NCI-H526 (cell line): ENCODE measurements around the gene MYH3.

Experiments
- DNase-seq, 2 experiments: peaks; one replicate each; lab custom pipeline; 2025; lab: John Stamatoyannopoulos, UW

The MYH3 gene

DNA sequence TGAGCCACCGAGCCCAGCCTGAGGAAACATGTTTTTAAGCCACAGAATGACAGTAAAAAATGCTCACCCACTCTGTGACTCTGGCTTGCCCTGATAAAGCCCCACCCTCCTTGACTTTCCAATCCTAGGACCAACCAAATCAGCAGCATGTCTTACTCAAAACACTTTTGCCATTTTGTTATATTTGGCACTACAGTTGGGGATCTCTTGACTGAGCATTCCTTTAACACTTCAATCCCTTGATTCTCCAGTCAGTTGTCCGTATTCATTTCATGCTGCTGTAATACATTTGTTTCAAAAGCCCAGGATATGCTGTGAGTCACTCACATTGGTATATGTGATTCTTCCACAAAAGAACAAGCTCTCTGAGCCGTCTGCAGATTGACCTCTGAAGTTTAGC is 8.2 kb downstream of the MYH3 start:
- no peak for DNase-seq

DNA sequence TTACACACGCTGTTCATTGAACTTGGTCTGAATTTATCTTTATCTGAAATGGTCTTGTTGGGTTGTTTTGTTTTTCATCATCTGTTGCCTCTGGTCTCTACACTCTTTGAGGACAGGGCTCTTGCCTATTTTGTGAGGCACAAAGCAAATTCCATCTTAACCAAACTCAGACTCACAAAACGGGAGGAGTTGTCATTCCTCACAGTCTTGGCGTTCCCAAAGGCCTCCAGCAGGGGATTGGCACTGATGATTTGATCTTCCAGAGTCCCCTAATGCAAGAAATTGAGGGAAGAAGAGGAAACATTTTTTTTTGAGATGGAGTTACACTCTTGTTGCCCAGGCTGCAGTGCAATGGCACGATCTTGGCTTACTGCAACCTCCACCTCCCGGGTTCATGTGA is 8.7 kb downstream of the MYH3 start:
- DNase-seq, result no peak

DNA sequence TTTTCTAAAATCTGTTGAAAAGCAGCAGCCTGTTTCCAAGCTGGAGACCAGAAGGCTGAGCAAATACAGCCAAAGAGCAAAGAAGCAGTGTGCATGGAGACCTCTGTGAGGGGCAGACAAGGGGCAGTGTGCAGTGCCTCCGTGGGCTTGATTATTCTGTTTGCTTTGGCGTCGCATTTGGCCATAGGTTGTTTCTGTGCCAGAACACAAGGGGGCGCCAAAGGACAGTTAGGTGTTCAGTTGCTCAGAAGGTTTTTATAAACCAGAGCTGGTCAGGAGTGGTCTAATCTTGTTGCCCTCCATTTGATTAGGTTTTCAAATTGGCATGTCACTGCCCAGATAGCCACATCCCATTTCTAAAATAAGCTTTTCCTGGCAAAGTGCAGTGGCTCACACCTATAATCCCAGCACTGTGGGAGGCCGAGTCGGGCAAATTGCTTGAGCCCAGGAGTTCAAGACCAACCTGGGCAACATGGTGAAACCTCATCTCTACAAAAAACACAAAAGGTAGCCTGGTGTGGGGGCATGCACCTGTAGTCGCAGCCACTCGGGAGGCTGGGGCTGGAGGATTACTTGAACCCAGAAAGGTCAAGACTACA is 10.6 kb downstream of the MYH3 start:
- peak; percentile 2 to 53 for DNase-seq

DNA sequence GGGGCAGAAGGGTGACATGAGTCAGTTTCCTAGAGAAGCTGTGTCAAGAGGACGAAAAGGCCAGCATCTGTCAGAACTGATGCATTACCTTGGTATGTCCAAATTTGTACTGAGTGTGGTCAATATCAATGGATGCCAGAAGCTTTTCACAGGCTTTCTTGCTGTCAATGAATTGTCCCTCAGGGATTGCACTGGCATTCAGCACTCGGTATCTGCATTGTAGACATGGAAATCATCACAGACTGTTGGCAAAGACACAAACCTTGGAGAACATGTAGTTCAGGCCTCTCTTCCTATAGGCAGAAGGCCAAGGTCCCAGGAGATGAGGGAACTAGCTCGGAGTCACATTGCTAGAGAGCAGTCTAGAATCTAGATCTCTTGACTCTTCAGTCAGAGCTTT is 16.6 kb downstream of the MYH3 start:
- no peak for DNase-seq

DNA sequence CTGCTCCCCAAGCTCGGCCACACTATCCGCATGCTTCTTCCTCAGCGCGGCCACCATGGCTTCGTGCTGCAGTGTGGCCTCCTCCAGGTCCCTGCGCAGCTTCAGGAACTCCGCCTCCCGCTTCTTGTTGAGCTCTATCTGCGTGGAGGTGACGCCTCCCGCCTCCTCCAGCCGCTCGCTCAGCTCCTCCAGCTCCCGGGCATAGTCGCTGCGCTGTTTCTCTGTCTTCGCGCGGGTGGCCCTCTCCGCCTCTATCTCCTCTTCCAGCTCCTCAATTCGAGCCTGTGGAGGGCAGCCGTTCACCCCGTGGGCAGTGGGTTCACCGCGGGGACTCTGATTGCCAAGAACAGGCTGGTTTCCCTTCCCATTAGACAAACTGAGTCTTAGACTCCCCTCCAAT is 19.0 kb downstream of the MYH3 start:
- DNase-seq, result no peak

DNA sequence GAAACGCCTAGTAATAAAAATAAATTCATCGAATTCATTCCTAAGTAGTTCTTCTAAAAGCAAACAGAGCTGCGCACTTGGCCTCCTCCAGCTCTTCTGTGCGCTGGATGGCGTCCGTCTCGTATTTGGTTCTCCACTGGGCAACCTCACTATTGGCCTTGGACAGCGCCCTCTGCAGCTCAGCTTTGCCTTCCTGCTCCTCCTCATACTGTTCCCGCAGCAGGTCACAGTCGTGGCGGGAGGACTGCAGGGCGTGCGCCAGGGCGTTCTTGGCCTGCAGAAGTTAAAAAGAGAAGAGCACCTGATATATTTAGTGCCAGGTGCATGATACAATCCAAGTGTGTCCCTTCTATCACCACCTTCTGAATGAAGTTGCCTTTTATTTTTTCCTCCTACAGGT is 21.8 kb downstream of the MYH3 start:
- DNase-seq, result no peak

DNA sequence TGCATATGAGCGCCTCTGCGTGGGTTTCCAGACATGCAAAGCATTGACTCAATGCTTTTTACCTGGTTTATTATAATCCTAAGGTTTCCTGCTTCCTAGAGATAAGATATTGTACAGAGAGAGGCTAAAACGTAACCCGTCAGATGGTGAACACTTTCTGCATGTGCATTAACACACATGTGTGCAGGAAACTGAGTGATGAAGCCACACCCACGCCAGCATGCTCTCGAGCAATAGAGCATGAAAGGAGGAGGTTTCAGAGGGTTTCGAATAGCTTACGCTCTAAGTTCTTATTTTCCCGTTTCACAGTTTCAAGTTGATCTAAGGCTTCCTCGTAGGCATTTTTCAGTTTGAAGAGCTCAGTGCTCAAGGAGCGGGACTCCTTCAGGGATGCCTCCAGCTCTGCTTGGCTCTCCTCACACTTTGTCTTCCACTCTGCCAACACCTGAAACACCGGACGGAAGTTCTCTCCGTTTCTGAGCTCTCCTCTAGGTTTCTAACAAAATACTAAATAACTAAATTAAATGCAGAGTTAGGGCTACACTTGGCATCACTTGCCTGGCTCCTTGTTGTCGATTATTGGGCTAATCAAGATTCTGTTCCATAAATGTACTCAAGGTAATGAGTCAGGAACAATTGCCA is 23.2 kb downstream of the MYH3 start:
- no peak for DNase-seq

DNA sequence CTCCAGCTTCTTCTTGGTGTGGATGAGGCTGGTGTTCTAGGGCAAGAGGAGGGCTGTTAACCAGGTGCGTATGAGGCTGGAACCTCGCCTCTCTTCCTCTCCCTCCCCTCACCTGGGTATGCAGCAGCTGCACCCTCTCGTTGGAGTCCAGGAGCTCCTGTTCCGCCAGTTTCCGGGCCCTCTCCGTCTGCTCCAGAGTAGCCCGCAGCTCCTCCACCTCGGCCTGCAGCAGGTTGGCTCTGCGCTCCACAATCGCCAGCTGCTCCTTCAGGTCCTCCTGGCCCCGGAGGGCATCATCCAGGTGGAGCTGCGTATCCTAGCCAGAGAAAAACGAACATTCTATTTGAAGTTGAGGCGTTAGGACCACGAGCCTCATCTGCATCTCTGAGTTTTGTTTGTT is 25.4 kb downstream of the MYH3 start:
- DNase-seq, result no peak

DNA sequence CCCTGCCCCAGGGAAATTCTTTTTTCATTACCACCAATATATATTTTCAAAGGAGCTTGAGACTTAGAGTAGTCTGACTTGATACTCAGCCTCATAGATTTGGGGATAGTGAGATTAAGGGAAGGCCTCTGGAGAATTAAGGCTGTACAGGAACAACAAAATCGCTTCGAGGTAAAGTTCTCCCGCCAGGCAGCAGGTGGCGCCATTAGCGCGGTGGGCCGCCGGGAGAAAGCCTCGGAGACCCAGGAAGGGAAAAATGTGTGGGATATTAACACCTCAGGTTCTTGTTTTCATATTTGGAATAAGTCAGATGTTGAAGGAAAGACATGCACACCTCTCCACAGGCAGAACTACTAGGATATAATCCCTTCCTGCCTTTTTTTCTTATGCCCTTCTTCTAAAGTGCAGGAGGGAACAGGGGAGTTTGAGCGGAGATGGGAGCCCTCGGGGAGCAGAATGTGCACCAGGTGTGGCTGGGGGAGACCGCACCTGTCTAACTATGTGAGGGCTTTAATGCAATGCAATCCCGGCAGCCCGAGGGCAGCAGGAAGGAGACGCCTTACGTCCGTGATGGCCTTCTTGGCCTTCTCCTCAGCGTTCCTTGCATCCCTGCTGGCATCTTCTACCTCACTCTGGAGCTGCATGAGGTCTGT is 25.9 kb downstream of the MYH3 start:
- peak in 1 of 2 experiments; percentile 17 for DNase-seq

DNA sequence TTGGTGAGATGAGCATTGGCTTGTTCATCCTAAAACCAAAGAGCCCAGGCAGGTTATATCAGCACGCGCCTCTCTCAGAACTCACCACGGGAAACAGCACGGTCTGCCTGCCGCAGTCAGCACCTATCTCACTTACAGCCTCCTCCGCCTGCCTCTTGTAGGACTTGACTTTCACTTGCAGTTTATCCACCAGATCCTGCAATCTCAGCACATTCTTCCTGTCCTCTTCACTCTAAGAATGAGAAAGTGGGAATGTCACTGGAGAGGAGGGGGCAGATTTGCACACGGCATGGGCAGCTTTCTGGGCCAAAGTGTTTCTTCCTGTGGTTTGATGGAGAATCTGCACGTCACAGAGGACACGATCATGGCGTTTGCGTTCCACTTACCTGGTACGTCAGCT is 27.4 kb downstream of the MYH3 start:
- no peak for DNase-seq

DNA sequence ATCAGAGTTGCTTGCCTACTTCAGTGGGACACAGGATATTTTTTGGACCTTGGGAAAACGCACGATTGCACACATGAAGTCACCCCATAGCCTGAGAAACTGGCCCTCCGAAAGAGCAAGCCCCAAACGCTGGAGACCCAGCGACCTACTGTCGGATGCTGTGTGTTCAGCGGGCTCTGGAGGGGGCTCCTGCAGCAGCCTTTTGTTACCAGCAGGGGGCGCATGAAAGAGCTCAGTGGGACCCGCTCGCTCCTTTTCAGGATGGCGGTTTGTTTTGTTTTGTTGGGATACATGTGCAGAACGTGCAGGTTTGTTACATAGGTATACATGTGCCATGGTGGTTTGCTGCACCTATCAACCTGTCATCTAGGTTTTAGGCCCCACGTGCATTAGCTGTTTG is 28.4 kb downstream of the MYH3 start:
- peak in 1 of 2 experiments; percentile 3 for DNase-seq

DNA sequence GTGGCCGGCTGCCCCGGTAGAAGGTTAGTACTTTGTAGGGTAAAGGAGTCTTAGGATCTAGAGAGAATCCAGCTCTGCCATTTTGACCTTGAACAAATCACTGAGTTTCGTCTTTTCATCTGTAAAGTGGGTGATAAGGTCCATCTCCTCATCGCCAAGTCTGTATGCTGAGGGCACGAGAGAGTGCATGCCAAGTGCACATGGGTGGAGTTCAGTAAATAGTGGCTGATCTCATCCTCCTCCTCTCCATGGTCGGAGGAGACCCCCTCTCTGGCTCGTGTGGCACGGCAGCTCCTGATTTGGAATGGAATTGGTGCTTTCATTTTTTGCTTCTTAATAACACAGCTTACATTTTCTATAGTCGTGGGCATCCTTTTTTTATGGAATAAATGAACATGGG is 30.7 kb downstream of the MYH3 start:
- no peak for DNase-seq

DNA sequence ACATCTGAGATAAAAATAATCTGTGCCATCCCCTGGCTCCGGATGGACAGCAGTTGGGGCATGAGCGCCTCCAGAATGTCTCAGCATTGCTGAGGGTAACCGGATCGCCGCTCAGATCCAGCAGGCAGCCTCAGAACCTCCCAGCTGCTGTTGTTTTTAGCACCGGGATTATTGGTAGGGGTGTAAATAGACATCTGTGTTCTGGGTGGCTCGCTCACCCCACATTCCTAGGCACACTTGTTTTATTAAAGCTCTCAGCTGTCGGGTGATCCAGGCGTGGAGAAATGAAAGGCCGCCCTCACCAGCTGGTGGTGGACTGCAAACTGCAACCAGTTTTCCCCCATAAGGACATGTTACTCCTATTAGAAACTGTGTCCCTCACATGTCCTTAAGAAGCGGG is 32.1 kb downstream of the MYH3 start:
- DNase-seq, result no peak

DNA sequence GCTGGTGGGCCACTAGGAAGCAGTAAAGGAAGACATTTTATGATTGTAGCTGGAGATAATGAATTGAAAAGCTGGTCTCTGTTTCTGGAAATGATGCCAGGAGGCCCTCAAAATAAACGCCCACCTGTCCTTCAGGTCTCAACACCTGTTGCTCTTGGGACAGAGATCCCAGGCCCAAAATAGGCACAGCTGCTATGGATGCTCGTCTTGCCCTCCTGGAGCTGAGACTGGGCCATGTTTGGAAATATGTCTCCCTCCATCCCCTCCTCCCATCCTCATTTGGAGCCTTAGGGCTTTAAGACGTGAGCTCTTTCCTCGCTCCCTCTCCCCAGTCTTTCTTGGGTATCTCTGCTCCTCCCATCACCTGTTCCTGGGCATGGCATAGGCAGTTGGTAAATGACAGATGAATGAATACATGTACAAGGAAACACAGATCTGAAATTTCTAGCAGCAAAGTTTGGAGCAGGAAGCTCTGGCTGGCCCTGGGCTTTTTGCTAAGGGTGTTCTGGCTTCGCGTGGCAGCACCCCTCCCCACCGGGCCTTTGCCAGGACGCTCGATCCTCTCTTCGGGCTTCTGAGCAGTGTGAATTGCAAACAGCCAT is 33.3 kb downstream of the MYH3 start:
- no peak for DNase-seq

DNA sequence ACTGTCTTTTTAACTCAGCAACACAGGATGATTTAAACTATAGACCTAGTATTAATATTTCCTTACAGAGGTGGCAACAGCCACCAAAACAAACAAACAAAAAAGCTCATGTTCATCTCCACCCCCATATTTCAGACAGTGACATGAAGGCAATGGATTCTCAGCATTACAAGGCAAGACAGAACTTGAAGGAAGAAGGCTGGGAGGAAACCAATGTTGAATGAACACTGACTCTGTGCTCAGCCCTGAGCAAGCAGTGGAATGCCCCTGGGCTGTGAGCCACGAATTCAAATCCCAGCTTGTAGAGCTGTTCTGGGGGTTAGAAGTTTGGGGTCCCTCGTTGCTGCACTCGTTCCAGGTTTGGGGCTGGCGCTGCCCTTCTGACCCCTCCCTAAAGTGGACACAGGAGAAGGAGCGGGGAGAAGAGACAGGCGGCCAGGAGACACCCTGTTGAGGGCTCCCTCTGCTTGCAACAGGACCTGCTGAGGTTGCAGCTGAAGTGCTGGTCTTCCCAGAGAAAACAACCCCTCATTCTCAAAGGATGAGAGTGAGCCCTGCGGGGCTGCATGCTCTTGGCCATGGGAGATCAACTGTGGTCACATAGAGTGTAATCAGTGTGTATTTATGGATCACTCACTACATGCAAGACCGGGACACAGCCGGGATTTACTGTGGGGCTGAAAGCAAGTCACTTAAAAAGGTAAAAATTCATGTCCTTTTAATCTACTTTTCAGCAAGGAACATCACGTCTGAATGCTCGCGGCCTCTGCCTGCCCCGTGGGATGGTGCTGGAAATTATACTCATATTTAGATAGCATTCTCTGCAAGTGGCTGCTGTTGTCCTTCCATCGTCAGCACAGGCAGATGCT is 34.3 kb downstream of the MYH3 start:
- DNase-seq, result no peak

DNA sequence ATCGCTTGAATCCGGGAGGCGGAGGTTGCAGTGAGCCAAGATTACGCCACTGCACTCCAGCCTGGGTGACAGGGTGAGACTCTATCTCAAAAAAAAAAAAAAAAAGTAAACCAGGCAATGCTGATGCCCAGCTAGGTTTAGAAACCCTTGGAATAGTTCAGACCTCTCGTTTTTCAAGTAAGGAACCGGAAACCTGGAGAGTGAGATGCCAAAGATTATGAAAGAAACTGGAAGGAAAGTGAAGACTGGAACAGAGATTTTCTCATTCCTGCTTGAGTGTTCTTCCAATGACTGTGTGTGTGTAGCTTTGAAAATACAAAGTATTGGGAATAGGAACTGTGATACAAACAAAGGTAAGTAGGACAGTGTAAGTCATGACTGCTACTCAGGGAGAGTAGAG is 35.7 kb downstream of the MYH3 start:
- no peak for DNase-seq

DNA sequence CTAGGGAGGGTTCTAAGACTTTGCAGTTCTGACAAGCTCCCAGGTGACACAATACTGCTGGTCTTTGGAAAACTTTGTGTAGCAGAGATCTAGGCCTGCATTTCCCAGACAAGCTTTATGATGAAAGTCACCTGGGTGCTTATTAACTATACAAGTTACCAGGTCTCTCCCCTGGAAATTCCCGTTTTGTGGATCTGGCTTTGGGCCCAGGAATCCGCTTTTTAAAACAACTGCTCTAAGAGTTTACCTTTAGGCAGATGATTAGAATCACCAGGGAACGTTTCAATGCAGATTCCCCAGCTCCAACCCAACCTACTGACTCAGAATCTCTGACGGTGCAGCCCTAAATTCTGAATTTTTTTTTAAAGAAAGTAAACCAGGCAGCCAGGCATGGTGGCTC is 36.3 kb downstream of the MYH3 start:
- DNase-seq, result no peak

DNA sequence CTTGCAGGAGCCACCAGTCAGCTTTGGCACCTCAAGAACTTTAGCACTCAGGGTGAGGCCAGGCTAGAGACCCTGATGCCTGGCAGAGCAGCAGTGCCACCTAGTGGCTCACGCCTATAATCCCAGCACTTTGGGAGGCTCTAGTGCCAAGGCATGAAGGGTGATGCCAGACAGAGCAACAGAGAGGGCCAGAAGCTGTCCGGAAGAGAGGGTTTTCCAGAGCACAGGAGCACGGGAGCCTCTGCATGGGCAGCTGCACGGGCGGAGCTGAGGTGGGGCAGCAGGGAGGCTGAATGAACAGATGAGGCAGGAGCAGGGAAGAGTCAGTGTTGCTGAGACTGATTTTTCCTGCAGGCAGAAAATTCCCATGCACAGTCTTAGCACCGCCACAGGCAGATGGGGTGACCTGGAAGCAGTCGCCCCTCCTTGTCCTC is 38.9 kb downstream of the MYH3 start:
- DNase-seq, result peak; percentile 67 to 83

DNA sequence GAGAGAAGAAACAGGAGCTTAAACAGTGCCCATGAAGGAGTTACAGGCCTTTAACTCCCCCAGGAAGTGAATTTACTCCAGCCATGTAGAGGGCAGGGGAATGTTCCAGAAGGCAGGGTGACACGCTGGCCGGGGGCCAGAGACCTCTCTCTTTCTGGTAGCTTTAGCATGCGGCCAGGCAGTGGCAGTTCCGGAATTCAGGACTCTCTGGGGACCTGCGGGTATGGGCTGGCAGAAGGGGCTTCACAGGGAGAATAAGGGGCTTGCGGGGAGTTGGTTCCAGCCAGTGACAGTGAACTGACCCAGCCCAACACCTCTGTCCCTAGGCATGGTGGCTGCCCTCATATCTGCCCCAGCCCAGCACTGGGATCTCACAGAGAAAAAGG is 40.0 kb downstream of the MYH3 start:
- DNase-seq, result no peak

DNA sequence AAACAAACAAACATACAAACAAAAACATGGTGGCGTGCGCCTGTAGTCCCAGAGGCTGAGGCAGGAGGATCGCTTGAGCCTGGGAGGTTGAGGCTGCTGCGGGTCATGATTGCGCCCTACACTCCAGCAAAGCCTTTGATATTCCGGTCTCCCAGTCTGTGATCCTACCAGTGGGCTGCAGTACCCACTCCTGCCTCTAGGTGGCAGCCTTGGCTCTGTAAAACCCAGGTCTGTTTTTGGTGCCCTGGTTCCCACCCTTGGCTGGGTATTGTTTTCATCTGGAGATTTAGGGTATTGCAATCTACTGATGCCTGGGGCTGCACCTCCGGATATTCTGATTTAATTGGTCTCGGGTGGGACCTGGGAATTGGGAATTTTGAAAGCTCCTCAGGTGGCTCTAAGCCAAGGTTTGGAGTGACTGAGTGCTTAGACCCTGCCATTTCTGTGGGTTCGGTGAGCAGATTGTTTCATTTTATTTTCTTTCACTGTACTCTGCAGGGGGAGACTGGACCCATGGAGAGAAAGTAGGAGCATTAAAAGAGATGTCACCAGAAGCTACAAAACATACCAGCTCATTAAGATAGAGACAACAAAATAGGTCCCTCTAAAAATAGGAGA is 40.5 kb downstream of the MYH3 start:
- peak; percentile 39 to 71 for DNase-seq

DNA sequence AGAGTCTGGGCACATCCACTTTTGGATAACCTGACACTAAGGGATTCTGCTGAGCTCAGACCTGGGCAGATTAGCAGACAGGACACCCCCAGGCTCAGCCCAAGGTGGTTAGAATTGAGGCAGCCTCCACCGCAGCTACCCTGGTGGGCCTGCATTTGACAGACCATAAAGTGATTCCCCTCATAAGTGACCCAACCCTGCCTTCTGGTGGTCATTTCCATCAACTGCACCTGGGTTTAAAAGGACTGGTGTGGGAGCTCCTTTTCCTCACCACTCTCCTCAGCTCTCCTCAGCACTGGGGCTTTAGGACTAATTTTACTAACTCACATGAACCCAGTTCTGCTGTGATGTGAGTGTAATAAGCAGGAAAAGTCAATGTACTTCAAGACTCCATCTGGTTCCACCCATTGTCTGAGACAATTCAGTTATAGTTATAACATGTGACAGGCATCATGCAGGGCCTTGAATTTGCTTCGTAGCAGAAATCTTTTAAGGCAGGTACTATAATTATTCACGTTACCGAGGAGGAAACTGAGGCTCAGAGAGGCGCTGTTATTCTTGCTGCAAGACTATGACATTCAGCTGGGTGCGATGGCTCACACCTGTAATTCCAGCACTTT is 42.5 kb downstream of the MYH3 start:
- peak; percentile 5 to 56 for DNase-seq
